ENCODE data around the gene FAM53B.

FAM53B gene

GRCh38 chr10:124739119-124739921 lies 4.9 kb downstream of the FAM53B start:
- no peak for DNase-seq (ENCODE audit: low read depth)
- H3K4me3 ChIP-seq (ENCODE audit: control insufficient read depth, low read depth, low read length), result no peak overlapping the region
- TF ChIP-seq CTCF (IDR thresholded peaks at IDR 0.05; ENCODE audit: control insufficient read depth, insufficient read depth, low read depth, low read length, missing control alignments), result no peak

- TF ChIP-seq CTCF (IDR thresholded peaks at IDR 0.05; ENCODE audit: control insufficient read depth, insufficient read depth, low read depth, low read length, missing control alignments), result no peak
- no peak overlapping the region for H3K4me3 ChIP-seq (ENCODE audit: control insufficient read depth, low read depth, low read length)
- no peak for DNase-seq (ENCODE audit: low read depth)
These were observed 5.7 kb downstream of the FAM53B start for GRCh38 chr10:124738441-124738840.

- DNase-seq (ENCODE audit: low read depth), result no peak
- TF ChIP-seq CTCF (IDR thresholded peaks at IDR 0.05; ENCODE audit: control insufficient read depth, insufficient read depth, low read depth, low read length, missing control alignments), result no peak
- no peak overlapping the region for H3K4me3 ChIP-seq (ENCODE audit: control insufficient read depth, low read depth, low read length)
These were observed 6.5 kb downstream of the FAM53B start for GRCh38 chr10:124737708-124738107.

- DNase-seq (ENCODE audit: low read depth), result no peak
- H3K4me3 ChIP-seq (ENCODE audit: control insufficient read depth, low read depth, low read length), result no peak overlapping the region
- no peak for TF ChIP-seq CTCF (IDR thresholded peaks at IDR 0.05; ENCODE audit: control insufficient read depth, insufficient read depth, low read depth, low read length, missing control alignments)
These were observed 7.0 kb downstream of the FAM53B start for GRCh38 chr10:124737221-124737620.

- DNase-seq (ENCODE audit: low read depth), result no peak
- no peak overlapping the region for H3K4me3 ChIP-seq (ENCODE audit: control insufficient read depth, low read depth, low read length)
- no peak for TF ChIP-seq CTCF (IDR thresholded peaks at IDR 0.05; ENCODE audit: control insufficient read depth, insufficient read depth, low read depth, low read length, missing control alignments)
These were observed 7.6 kb downstream of the FAM53B start for GRCh38 chr10:124736491-124737136.

GRCh38 chr10:124735491-124736286 lies 8.5 kb downstream of the FAM53B start:
- no peak for DNase-seq (ENCODE audit: low read depth)
- no peak overlapping the region for H3K4me3 ChIP-seq (ENCODE audit: control insufficient read depth, low read depth, low read length)
- TF ChIP-seq CTCF (IDR thresholded peaks at IDR 0.05; ENCODE audit: control insufficient read depth, insufficient read depth, low read depth, low read length, missing control alignments), result no peak
